Measurements from ENCODE around the gene AUTS2.

DNA sequence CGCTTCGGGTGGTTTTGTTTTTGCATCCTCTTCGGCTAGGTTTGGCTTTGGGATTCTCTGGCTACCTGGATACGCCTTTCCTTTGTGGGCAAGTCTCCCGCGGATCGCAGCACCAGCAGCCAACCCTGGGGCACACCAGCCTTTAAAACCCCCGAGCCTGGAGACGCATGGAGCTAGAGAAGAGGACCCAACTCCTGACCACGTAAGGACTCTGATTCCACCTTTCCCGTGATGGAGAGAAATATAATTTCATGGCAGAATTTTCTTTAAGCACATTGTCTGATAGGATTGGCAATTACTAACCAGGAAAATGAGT is 998.3 kb downstream of the AUTS2 start:
- TF ChIP-seq CTCF (IDR thresholded peaks at IDR 0.05; ENCODE audit: low read length) (no peak), EZH2 (IDR thresholded peaks at IDR 0.05; ENCODE audit: borderline replicate concordance, low read length) (no peak)

Data from OCI-LY1 (cell line).